Panc1 (cell line): ENCODE measurements around the gene UQCRC2.

Source experiments
- POLR2AphosphoS5 ChIP-seq: IDR thresholded peaks from 2 replicates; pipeline ENCODE4 v1.6.1; 2012; ENCODE audit warnings: mild to moderate bottlenecking, low read depth, low read length, moderate library complexity
- SIN3A ChIP-seq: IDR thresholded peaks from 2 replicates; pipeline ENCODE4 v1.6.1; 2012; ENCODE audit warnings: low read depth, mild to moderate bottlenecking, low read length, moderate library complexity, borderline replicate concordance; ENCODE audit not compliant: insufficient read depth
- TCF7L2 ChIP-seq: IDR thresholded peaks from 2 replicates; pipeline ENCODE4 v1.6.1; 2011; ENCODE audit warnings: mild to moderate bottlenecking, low read depth, low read length, inconsistent platforms
- TF ChIP-seq, protein P1 (sequence below), 2 experiments: IDR thresholded peaks; 2 replicates each; pipeline ENCODE4 v1.6.1; 2011 to 2012; ENCODE audit warnings: low read depth in 2 of 2, control low read depth in 1 of 2, low read length in 1 of 2, mild to moderate bottlenecking in 1 of 2, moderate library complexity in 1 of 2; ENCODE audit not compliant: insufficient read depth in 1 of 2
- TF ChIP-seq, protein P2 (sequence below): fragments of 450-650 bp; IDR thresholded peaks from 2 replicates; pipeline ENCODE4 v1.5.1; 2017; ENCODE audit warnings: mild to moderate bottlenecking

DNA sequence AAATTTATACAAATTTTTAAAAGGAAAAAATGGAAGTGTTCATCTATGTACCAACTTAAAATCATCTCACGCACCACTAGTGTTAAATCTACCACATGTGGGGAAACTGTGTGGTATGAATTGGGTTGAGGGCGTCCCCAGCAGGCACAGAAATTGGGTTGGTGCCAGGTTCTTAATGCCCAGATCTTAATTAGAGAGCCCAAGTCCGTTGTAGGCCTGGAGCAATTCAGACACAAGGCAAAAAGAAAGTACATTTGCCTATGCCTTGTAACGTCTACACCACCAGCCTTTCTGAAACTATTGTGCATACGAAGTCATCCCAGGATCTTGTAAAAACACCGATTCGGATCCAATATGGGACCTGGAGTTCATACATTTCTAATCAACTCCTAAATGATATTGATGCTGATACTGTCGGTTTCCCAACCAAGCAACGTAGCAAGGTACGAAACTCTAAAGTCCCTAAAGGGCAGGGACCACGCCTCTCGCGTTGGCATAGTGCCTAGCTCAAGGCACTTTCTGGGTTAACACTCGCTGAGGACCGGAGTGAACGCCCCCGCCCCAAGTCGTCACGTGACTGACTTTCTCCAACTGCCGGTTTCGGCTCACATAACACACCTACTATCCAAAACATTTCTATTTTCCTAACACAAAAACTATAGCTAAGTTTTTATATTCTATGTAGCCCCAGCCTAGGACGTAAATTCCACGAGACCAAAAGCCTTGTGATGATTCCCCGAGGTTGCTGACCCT is 945 bp upstream of the UQCRC2 start:
- TF ChIP-seq, protein P1, sequence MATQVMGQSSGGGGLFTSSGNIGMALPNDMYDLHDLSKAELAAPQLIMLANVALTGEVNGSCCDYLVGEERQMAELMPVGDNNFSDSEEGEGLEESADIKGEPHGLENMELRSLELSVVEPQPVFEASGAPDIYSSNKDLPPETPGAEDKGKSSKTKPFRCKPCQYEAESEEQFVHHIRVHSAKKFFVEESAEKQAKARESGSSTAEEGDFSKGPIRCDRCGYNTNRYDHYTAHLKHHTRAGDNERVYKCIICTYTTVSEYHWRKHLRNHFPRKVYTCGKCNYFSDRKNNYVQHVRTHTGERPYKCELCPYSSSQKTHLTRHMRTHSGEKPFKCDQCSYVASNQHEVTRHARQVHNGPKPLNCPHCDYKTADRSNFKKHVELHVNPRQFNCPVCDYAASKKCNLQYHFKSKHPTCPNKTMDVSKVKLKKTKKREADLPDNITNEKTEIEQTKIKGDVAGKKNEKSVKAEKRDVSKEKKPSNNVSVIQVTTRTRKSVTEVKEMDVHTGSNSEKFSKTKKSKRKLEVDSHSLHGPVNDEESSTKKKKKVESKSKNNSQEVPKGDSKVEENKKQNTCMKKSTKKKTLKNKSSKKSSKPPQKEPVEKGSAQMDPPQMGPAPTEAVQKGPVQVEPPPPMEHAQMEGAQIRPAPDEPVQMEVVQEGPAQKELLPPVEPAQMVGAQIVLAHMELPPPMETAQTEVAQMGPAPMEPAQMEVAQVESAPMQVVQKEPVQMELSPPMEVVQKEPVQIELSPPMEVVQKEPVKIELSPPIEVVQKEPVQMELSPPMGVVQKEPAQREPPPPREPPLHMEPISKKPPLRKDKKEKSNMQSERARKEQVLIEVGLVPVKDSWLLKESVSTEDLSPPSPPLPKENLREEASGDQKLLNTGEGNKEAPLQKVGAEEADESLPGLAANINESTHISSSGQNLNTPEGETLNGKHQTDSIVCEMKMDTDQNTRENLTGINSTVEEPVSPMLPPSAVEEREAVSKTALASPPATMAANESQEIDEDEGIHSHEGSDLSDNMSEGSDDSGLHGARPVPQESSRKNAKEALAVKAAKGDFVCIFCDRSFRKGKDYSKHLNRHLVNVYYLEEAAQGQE (IDR thresholded peaks at IDR 0.05; ENCODE audit: insufficient read depth in 1 of 2, low read depth in 2 of 2, low read length in 1 of 2): no peak
- TF ChIP-seq, protein P2, sequence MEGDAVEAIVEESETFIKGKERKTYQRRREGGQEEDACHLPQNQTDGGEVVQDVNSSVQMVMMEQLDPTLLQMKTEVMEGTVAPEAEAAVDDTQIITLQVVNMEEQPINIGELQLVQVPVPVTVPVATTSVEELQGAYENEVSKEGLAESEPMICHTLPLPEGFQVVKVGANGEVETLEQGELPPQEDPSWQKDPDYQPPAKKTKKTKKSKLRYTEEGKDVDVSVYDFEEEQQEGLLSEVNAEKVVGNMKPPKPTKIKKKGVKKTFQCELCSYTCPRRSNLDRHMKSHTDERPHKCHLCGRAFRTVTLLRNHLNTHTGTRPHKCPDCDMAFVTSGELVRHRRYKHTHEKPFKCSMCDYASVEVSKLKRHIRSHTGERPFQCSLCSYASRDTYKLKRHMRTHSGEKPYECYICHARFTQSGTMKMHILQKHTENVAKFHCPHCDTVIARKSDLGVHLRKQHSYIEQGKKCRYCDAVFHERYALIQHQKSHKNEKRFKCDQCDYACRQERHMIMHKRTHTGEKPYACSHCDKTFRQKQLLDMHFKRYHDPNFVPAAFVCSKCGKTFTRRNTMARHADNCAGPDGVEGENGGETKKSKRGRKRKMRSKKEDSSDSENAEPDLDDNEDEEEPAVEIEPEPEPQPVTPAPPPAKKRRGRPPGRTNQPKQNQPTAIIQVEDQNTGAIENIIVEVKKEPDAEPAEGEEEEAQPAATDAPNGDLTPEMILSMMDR: no peak
- no peak for TF ChIP-seq POLR2AphosphoS5
- TF ChIP-seq TCF7L2: no peak
- no peak; the same call in 1 of the 2 replicates for TF ChIP-seq SIN3A
